IMR-90 (cell line): Measurements from ENCODE around the gene STK40. TPM values are rescaled to one million over a fixed set of nuclear protein-coding genes. Genes with fewer than 3 reads are reported as not detected.

ENCODE experiments used
- ATAC-seq: fragments of 200-7000 bp; cut with Tn5 transposase; 2 replicates; pipeline ENCODE4 v1.9.1; 2020; ENCODE audit warnings: low read depth, mild to moderate bottlenecking, moderate library complexity
- BruUV-seq: library from RNA; stranded (reverse); fragments of 400-500 nt; replicated peaks from 2 replicates; lab custom pipeline; 2021; lab: Mats Ljungman, UMichigan
- CTCF ChIA-PET: fragments of 300-600 bp; formaldehyde crosslinking; extraction: SDS; loops from one replicate; lab custom pipeline; 2021; ENCODE audit warnings: antibody characterized with exemption; lab: Yijun Ruan, JAX
- POLR2A ChIA-PET: fragments of 300-600 bp; sonication (Branson Sonifier 250); formaldehyde crosslinking; loops from one replicate; lab custom pipeline; 2022; ENCODE audit warnings: antibody characterized with exemption; ENCODE audit not compliant: unreplicated experiment; lab: Charles Lee
- DNase-seq: peaks from one replicate; pipeline ENCODE4 v3.0.0; 2013
- H2AFZ ChIP-seq: replicated peaks from 2 replicates; pipeline ENCODE3; 2013; ENCODE audit warnings: low read length, mild to moderate bottlenecking; ENCODE audit not compliant: poor library complexity
- H2AK5ac ChIP-seq: 2 replicates; pipeline ENCODE4 v1.6.1; 2013; ENCODE audit warnings: low read depth, low read length, inconsistent platforms
- H2AK9ac ChIP-seq: replicated peaks from 2 replicates; pipeline ENCODE3; 2013; ENCODE audit warnings: mild to moderate bottlenecking, low read depth, low read length, moderate library complexity; ENCODE audit not compliant: poor library complexity
- H2BK120ac ChIP-seq: 2 replicates; pipeline ENCODE4 v1.6.1; 2013; ENCODE audit warnings: low read depth, low read length, inconsistent platforms
- H2BK15ac ChIP-seq: 3 replicates; pipeline ENCODE4 v1.6.1; 2013; ENCODE audit warnings: low read depth, low read length, inconsistent platforms
- H2BK20ac ChIP-seq: 2 replicates; pipeline ENCODE4 v1.6.1; 2013; ENCODE audit warnings: low read depth, mild to moderate bottlenecking, inconsistent platforms, low read length, moderate library complexity
- H2BK5ac ChIP-seq: 2 replicates; pipeline ENCODE4 v1.6.1; 2013; ENCODE audit warnings: mild to moderate bottlenecking, low read depth, low read length, inconsistent platforms; ENCODE audit not compliant: poor library complexity, severe bottlenecking
- H3K14ac ChIP-seq: replicated peaks from 2 replicates; pipeline ENCODE4 v1.6.1; 2013; ENCODE audit warnings: low read depth, low read length, inconsistent platforms
- H3K18ac ChIP-seq: 2 replicates; pipeline ENCODE4 v1.6.1; 2013; ENCODE audit warnings: low read depth, low read length, control low read depth
- H3K23ac ChIP-seq: 2 replicates; pipeline ENCODE4 v1.6.1; 2013; ENCODE audit warnings: low read depth, low read length, inconsistent platforms
- H3K27ac ChIP-seq: 2 replicates; pipeline ENCODE4 v1.5.1; 2013; ENCODE audit warnings: mild to moderate bottlenecking, control low read depth, low read length; ENCODE audit not compliant: insufficient read depth
- H3K27me3 ChIP-seq: 2 replicates; pipeline ENCODE4 v1.6.1; 2013; ENCODE audit warnings: low read length; ENCODE audit not compliant: control insufficient read depth, insufficient read depth
- H3K36me3 ChIP-seq: 2 replicates; pipeline ENCODE4 v1.6.1; 2013; ENCODE audit warnings: low read length, mixed read lengths; ENCODE audit not compliant: control insufficient read depth, insufficient read depth
- H3K4ac ChIP-seq: 2 replicates; pipeline ENCODE4 v1.6.1; 2013; ENCODE audit warnings: low read depth, low read length, inconsistent platforms
- H3K4me1 ChIP-seq: 2 replicates; pipeline ENCODE4 v1.6.1; 2013; ENCODE audit warnings: low read length, mixed read lengths; ENCODE audit not compliant: control insufficient read depth, insufficient read depth
- H3K4me2 ChIP-seq: 2 replicates; pipeline ENCODE4 v1.6.1; 2013; ENCODE audit warnings: low read depth, mild to moderate bottlenecking, control low read depth, low read length, moderate library complexity
- H3K4me3 ChIP-seq: 2 replicates; pipeline ENCODE4 v1.5.1; 2013; ENCODE audit warnings: low read depth, mild to moderate bottlenecking, control low read depth, low read length, moderate library complexity; ENCODE audit not compliant: insufficient read depth
- H3K56ac ChIP-seq: 2 replicates; pipeline ENCODE4 v1.6.1; 2013; ENCODE audit warnings: low read length, inconsistent platforms; ENCODE audit not compliant: insufficient read depth; ENCODE audit errors: extremely low read depth
- H3K79me1 ChIP-seq, 2 experiments: 2 replicates each; pipeline ENCODE4 v1.6.1; 2013; ENCODE audit warnings: low read length in 2 of 2, inconsistent platforms in 1 of 2, low read depth in 1 of 2
- H3K9ac ChIP-seq: 2 replicates; pipeline ENCODE4 v1.6.1; 2013; ENCODE audit warnings: low read depth, low read length, control low read depth
- H3K9me1 ChIP-seq: 2 replicates; pipeline ENCODE4 v1.6.1; 2013; ENCODE audit warnings: low read length, inconsistent platforms; ENCODE audit not compliant: insufficient read depth
- H3K9me3 ChIP-seq: 2 replicates; pipeline ENCODE4 v1.6.1; 2013; ENCODE audit warnings: low read length; ENCODE audit not compliant: control insufficient read depth, insufficient read depth
- H4K20me1 ChIP-seq: 2 replicates; pipeline ENCODE4 v1.6.1; 2013; ENCODE audit warnings: low read length, inconsistent platforms; ENCODE audit not compliant: insufficient read depth
- H4K5ac ChIP-seq: 2 replicates; pipeline ENCODE4 v1.6.1; 2013; ENCODE audit warnings: mild to moderate bottlenecking, low read depth, low read length, control low read depth
- H4K8ac ChIP-seq, 2 experiments: 2 replicates each; pipeline ENCODE4 v1.6.1; 2013; ENCODE audit warnings: low read depth in 2 of 2, low read length in 2 of 2, control low read depth in 1 of 2, inconsistent platforms in 1 of 2
- H4K91ac ChIP-seq: 2 replicates; pipeline ENCODE4 v1.6.1; 2013; ENCODE audit warnings: low read depth, low read length, inconsistent platforms; ENCODE audit not compliant: insufficient read depth
- BHLHE40 ChIP-seq: fragments of 150-350 bp; IDR thresholded peaks from 2 replicates; pipeline ENCODE4 v1.6.1; 2016; ENCODE audit warnings: mild to moderate bottlenecking, low read depth, low read length
- WGBS, 2 experiments: methylation state at CpG; one replicate each; pipeline versions ENCODE4 v1.1.5 to v1.1.7; 2013; ENCODE audit warnings: missing lambda C conversion rate in 2 of 2; ENCODE audit not compliant: insufficient read length in 1 of 2; ENCODE audit errors: extremely low coverage in 2 of 2; 5-methylcytosine and 5-hydroxymethylcytosine counted together
- dilution Hi-C: fragments of 300-500 bp; cut with HindIII; formaldehyde crosslinking; loops from one replicate; pipeline ENCODE4 v1.14.3; 2018; ENCODE audit warnings: low sequenced_read_pairs; ENCODE audit not compliant: unreplicated experiment
- in situ Hi-C: fragments of 300-500 bp; cut with MboI; formaldehyde crosslinking; loops from 3 replicates; pipeline ENCODE4 v1.14.3; 2019; ENCODE audit warnings: low sequenced_read_pairs, inconsistent platforms, mixed read lengths
- intact Hi-C: fragments of 100-400 bp; cut with micrococcal nuclease; formaldehyde crosslinking; loops from 2 replicates; pipeline ENCODE4 v1.10.0; 2022
- polyA plus RNA-seq, 3 experiments: library from polyadenylated mRNA; depleted of rRNA; stranded (reverse); fragments of >200 nt; gene quantifications; 2 replicates each; pipeline ENCODE4 v1.2.3, GENCODE V29; 2012; ENCODE audit warnings: low replicate concordance in 1 of 3
- total RNA-seq: library from RNA; depleted of rRNA; stranded (reverse); fragments of >200 nt; gene quantifications from 2 replicates; pipeline ENCODE4 v1.2.3, GENCODE V29; 2012

The STK40 gene
- total and polyA plus RNA-seq, 2 of the 4 experiments (the other 2 are of a cell fraction): 16.0 to 29.9 TPM

DNA sequence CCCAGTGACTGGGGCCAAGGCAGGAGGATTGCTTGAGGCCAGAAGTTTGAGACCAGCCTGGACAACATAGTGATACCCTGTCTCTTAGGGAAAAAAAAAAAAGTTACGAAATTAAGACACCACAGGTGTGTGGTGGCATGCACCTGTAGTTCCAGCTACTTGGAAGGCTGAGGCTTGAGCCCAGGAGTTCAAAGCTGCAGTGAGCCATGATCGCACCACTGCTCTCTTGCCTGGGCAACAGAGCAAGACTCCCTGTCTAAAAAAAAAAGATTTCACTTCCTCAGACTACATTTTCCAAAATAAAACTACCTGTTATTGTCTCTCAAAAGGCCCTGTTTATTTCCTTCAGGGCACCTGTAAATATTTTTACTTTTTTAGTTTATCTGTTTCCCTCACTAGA is 4.7 kb upstream of the STK40 start:
- ATAC-seq (no peak), DNase-seq (no peak)
- no peak overlapping the region for H2AK9ac ChIP-seq
- no peak overlapping the region for H3K27ac ChIP-seq
- H3K4me1 ChIP-seq: peaks cover 16% of the 10 kb centered on the region
- intact Hi-C loops: no loop called here
- H3K79me1 ChIP-seq: peaks cover 9 to 50% of the 10 kb centered on the region in 2 experiments
- H4K5ac ChIP-seq: no peak overlapping the region
- H3K4me3 ChIP-seq: no peak overlapping the region
- H3K9me1 ChIP-seq: peaks cover 22% of the 10 kb centered on the region
- H4K91ac ChIP-seq: no peak overlapping the region
- no peak overlapping the region for H2AK5ac ChIP-seq
- WGBS, 2 experiments: 90% methylated on average over 2 of the region's 2 CpGs; no CpG with 5 or more reads in 1 of the 2 experiments
- H3K27me3 ChIP-seq: no peaks in the 10 kb centered on the region
- no peaks in the 10 kb centered on the region for H3K9me3 ChIP-seq
- no peak overlapping the region for H3K4me2 ChIP-seq
- H4K20me1 ChIP-seq: peaks cover 5% of the 10 kb centered on the region; the same call in 1 of the 2 replicates
- H3K18ac ChIP-seq: no peak overlapping the region
- CTCF ChIA-PET: no interaction called here
- H3K9ac ChIP-seq: no peak overlapping the region
- no peak overlapping the region for H2BK15ac ChIP-seq
- H3K4ac ChIP-seq: no peak overlapping the region
- no peak overlapping the region for H2BK120ac ChIP-seq
- no peak overlapping the region for H2AFZ ChIP-seq
- H3K56ac ChIP-seq: no peak overlapping the region
- peaks cover 23% of the 10 kb centered on the region for H3K36me3 ChIP-seq
- H2BK20ac ChIP-seq: no peak overlapping the region
- no TSS peak for BruUV-seq
- TF ChIP-seq BHLHE40: no peak
- POLR2A ChIA-PET: no interaction called here
- H2BK5ac ChIP-seq: no peak overlapping the region
- dilution Hi-C loops: no loop called here
- no peak overlapping the region for H3K23ac ChIP-seq
- H3K14ac ChIP-seq: no peak overlapping the region
- no peak overlapping the region for H4K8ac ChIP-seq
- in situ Hi-C loops: no loop called here
